Lung (tissue), 12 donors: ENCODE data around the gene SRPRA. TPM values are rescaled to one million over a fixed set of nuclear protein-coding genes. Genes with fewer than 3 reads are reported as not detected.

Source experiments
- ATAC-seq: fragments of 200-7000 bp; cut with Tn5 transposase; one replicate; pipeline ENCODE4 v1.9.1; 2020; ENCODE audit warnings: moderate number of reproducible peaks; ENCODE audit not compliant: insufficient read depth, low FRiP score
- DNase-seq, 3 donors: peaks; one replicate each; pipeline ENCODE4 v3.0.0-alpha.2; 2013 to 2017
- H3K27ac ChIP-seq, 2 donors: one replicate each; pipeline ENCODE4 v1.5.1; 2013; ENCODE audit warnings: mild to moderate bottlenecking in 2 of 2, moderate library complexity in 2 of 2, control low read depth in 1 of 2, inconsistent platforms in 1 of 2, low read depth in 1 of 2, low read length in 1 of 2
- H3K27me3 ChIP-seq, 3 donors: one replicate each; pipeline ENCODE4 v1.5.1; 2013; ENCODE audit warnings: low read length in 2 of 3; ENCODE audit not compliant: control insufficient read depth in 3 of 3, insufficient read depth in 3 of 3
- H3K36me3 ChIP-seq, 4 donors: one replicate each; pipeline ENCODE4 v1.5.1; 2013; ENCODE audit warnings: low read length in 4 of 4, mild to moderate bottlenecking in 1 of 4, moderate library complexity in 1 of 4; ENCODE audit not compliant: control insufficient read depth in 4 of 4, insufficient read depth in 4 of 4
- H3K4me1 ChIP-seq, 5 donors: one replicate each; pipeline ENCODE4 v1.5.1; 2013; ENCODE audit warnings: low read length in 5 of 5, mild to moderate bottlenecking in 2 of 5, moderate library complexity in 1 of 5; ENCODE audit not compliant: control insufficient read depth in 5 of 5, insufficient read depth in 5 of 5
- H3K4me3 ChIP-seq: one replicate; pipeline ENCODE4 v1.5.1; 2013; ENCODE audit warnings: mild to moderate bottlenecking, control low read depth, moderate library complexity
- H3K9ac ChIP-seq, 2 donors: one replicate each; pipeline ENCODE4 v1.5.1; 2013; ENCODE audit warnings: low read length in 2 of 2, control low read depth in 1 of 2; ENCODE audit not compliant: insufficient read depth in 1 of 2
- H3K9me3 ChIP-seq, 4 donors: one replicate each; pipeline ENCODE4 v1.5.1; 2013; ENCODE audit warnings: low read length in 3 of 4, mild to moderate bottlenecking in 1 of 4, moderate library complexity in 1 of 4; ENCODE audit not compliant: control insufficient read depth in 4 of 4, insufficient read depth in 3 of 4
- CTCF ChIP-seq: IDR thresholded peaks from 2 replicates; pipeline ENCODE4 v1.5.1; 2012; ENCODE audit warnings: mild to moderate bottlenecking; ENCODE audit errors: control extremely low read depth, extremely low read depth
- WGBS, 2 donors: extraction: QIAGEN DNeasy Blood & Tissue Kit; methylation state at CpG; one replicate each; pipeline ENCODE4 v1.1.7; 2013; 5-methylcytosine and 5-hydroxymethylcytosine counted together
- polyA plus RNA-seq, 2 donors: library from polyadenylated mRNA; stranded (reverse); fragments of 200-250 nt; gene quantifications; one replicate each; pipeline ENCODE4 v1.2.1, GENCODE V29; 2013
- total RNA-seq, 2 donors: library from RNA; depleted of rRNA in 1 of 2; stranded (reverse); fragments of >200 nt in 1 of 2; gene quantifications; one replicate each; pipeline ENCODE4 v1.2.1, GENCODE V29; 2014 to 2021
- donor health status: control.
- donor health status: control.
- donor health status: Bipolar disorder and iron deficiency.
- donor health status: healthy.
- donor health status: DM: yes; HTN: yes; CAD: no.

The SRPRA gene
- total and polyA plus RNA-seq, 4 donors = 51.7 to 145 (median 82.4) TPM

- 82 to 86% methylated on average over 5 of the region's 5 CpGs for WGBS, 2 donors
- H3K4me3 ChIP-seq = no peak overlapping the region
- H3K36me3 ChIP-seq = peaks cover 0 to 6% (median 6%) of the 10 kb centered on the region in 4 donors
- no peak for TF ChIP-seq CTCF
- H3K9ac ChIP-seq = no peak overlapping the region
- H3K27me3 ChIP-seq = no peaks in the 10 kb centered on the region
- H3K27ac ChIP-seq = no peak overlapping the region
- DNase-seq = no peak
- H3K4me1 ChIP-seq = peaks cover 0 to 24% (median 12%) of the 10 kb centered on the region in 5 donors
- ATAC-seq = no peak
- no peaks in the 10 kb centered on the region for H3K9me3 ChIP-seq
Observed at GRCh38 chr11:126313826-126314225, 45.1 kb upstream of the SRPRA start.

- ATAC-seq (no peak), DNase-seq (no peak)
- H3K27me3 ChIP-seq = no peaks in the 10 kb centered on the region
- no peak overlapping the region for H3K27ac ChIP-seq
- 76 to 88% methylated on average over 8 of the region's 8 CpGs for whole genome bisulfite sequencing, 2 donors
- H3K9me3 ChIP-seq = no peaks in the 10 kb centered on the region
- no peak overlapping the region for H3K4me3 ChIP-seq
- H3K9ac ChIP-seq = no peak overlapping the region
- H3K36me3 ChIP-seq = peaks cover 0 to 10% (median 6%) of the 10 kb centered on the region in 4 donors
- H3K4me1 ChIP-seq = peaks cover 0 to 16% (median 11%) of the 10 kb centered on the region in 5 donors
- no peak for TF ChIP-seq CTCF
Observed at GRCh38 chr11:126312961-126313360, 44.3 kb upstream of the SRPRA start.

GRCh38 chr11:126311401-126312291, 43.0 kb upstream of the SRPRA start:
- WGBS, 2 donors = 46 to 78% methylated on average over 14 of the region's 14 CpGs

More at GRCh38 chr11:126311401-126312291, 43.0 kb upstream of the SRPRA start:
- Histone ChIP-seq H3K9ac (no peak overlapping the region), H3K27me3 (no peaks in the 10 kb centered on the region), H3K9me3 (no peaks in the 10 kb centered on the region), H3K4me3 (no peak overlapping the region), H3K36me3 (peaks cover 0 to 10% (median 7%) of the 10 kb centered on the region in 4 donors), H3K4me1 (peaks cover 0 to 8% (median 4%) of the 10 kb centered on the region in 5 donors), H3K27ac (peak overlapping the region in 1 of 2 donors; percentile 79)
- TF ChIP-seq CTCF = no peak
- DNase-seq = no peak
- no peak for ATAC-seq
